SK-N-SH treated with all-trans-retinoic acid at 6 μM for 48 hours (cell line): ENCODE measurements around the gene ARHGAP26.

ENCODE experiments used
- ATAC-seq: fragments of 200-7000 bp; cut with Tn5 transposase; 3 replicates; pipeline ENCODE4 v1.9.1; 2020; ENCODE audit warnings: mild to moderate bottlenecking, moderate library complexity
- ARNTL ChIP-seq: fragments of 450-650 bp; formaldehyde crosslinking; IDR thresholded peaks from 2 replicates; pipeline ENCODE4 v1.5.0; 2020; ENCODE audit warnings: low read depth, mild to moderate bottlenecking, moderate library complexity, borderline replicate concordance
- BACH2 ChIP-seq: fragments of 250-450 bp; sonication (Bioruptor Pico); IDR thresholded peaks from 2 replicates; pipeline ENCODE4 v1.9.0; 2021; ENCODE audit warnings: mild to moderate bottlenecking, borderline replicate concordance
- CSDC2 ChIP-seq: fragments of 250-450 bp; sonication (Bioruptor Pico); IDR thresholded peaks from 2 replicates; pipeline ENCODE4 v1.5.0; 2020; ENCODE audit warnings: mild to moderate bottlenecking, moderate library complexity
- CSRNP3 ChIP-seq: fragments of 250-450 bp; sonication (Bioruptor Pico); IDR thresholded peaks from 2 replicates; pipeline ENCODE4 v1.5.1; 2021; ENCODE audit warnings: mild to moderate bottlenecking, moderate library complexity
- ESRRG ChIP-seq: fragments of 250-450 bp; sonication (Bioruptor Pico); IDR thresholded peaks from 2 replicates; pipeline ENCODE4 v1.6.1; 2021; ENCODE audit warnings: mild to moderate bottlenecking
- GLIS3 ChIP-seq: fragments of 250-450 bp; sonication (Bioruptor Pico); IDR thresholded peaks from 2 replicates; pipeline ENCODE4 v1.5.0; 2020; ENCODE audit warnings: mild to moderate bottlenecking, moderate library complexity
- OSR1 ChIP-seq: fragments of 250-450 bp; sonication (Bioruptor Pico); IDR thresholded peaks from 2 replicates; pipeline ENCODE4 v1.8.0; 2022; ENCODE audit warnings: moderate library complexity, mild to moderate bottlenecking, inconsistent platforms
- SNAI2 ChIP-seq: fragments of 250-450 bp; sonication (Bioruptor Pico); IDR thresholded peaks from 2 replicates; pipeline ENCODE4 v1.5.0; 2020; ENCODE audit warnings: mild to moderate bottlenecking, moderate library complexity
- TCF4 ChIP-seq: fragments of 250-450 bp; sonication (Bioruptor Pico); IDR thresholded peaks from 2 replicates; pipeline ENCODE4 v1.8.0; 2021; ENCODE audit warnings: mild to moderate bottlenecking, moderate library complexity, borderline replicate concordance
- TOX ChIP-seq: fragments of 250-450 bp; sonication (Bioruptor Pico); IDR thresholded peaks from 2 replicates; pipeline ENCODE4 v1.8.0; 2021; ENCODE audit warnings: mild to moderate bottlenecking, moderate library complexity, borderline replicate concordance
- TSHZ2 ChIP-seq: fragments of 250-450 bp; sonication (Bioruptor Pico); IDR thresholded peaks from 2 replicates; pipeline ENCODE4 v1.5.0; 2020; ENCODE audit warnings: mild to moderate bottlenecking, moderate library complexity
- ZC3H10 ChIP-seq: fragments of 250-450 bp; sonication (Bioruptor Pico); IDR thresholded peaks from 2 replicates; pipeline ENCODE4 v1.5.1; 2021; ENCODE audit warnings: mild to moderate bottlenecking, moderate library complexity
- ZFP3 ChIP-seq: fragments of 250-450 bp; sonication (Bioruptor Pico); IDR thresholded peaks from 2 replicates; pipeline ENCODE4 v1.5.0; 2020; ENCODE audit warnings: mild to moderate bottlenecking, moderate library complexity
- ZNF565 ChIP-seq: fragments of 450-650 bp; formaldehyde crosslinking; conservative IDR thresholded peaks from 2 replicates; pipeline ENCODE4 v1.5.0; 2020; ENCODE audit warnings: low read depth, mild to moderate bottlenecking, moderate library complexity
- ZNF70 ChIP-seq: fragments of 450-650 bp; formaldehyde crosslinking; IDR thresholded peaks from 2 replicates; pipeline ENCODE4 v1.5.0; 2020; ENCODE audit warnings: mild to moderate bottlenecking, moderate library complexity
- TF ChIP-seq, protein P1 (sequence below): fragments of 250-450 bp; sonication (Bioruptor Pico); IDR thresholded peaks from 2 replicates; pipeline ENCODE4 v1.5.1; 2020; ENCODE audit warnings: low read depth, mild to moderate bottlenecking, moderate library complexity
- TF ChIP-seq, protein P2 (sequence below): fragments of 250-450 bp; sonication (Bioruptor Pico); IDR thresholded peaks from 2 replicates; pipeline ENCODE4 v1.8.0; 2020; ENCODE audit warnings: mild to moderate bottlenecking, moderate library complexity, borderline replicate concordance

The ARHGAP26 gene

GRCh38 chr5:143173139-143173889 is 403.1 kb downstream of the ARHGAP26 start:
- ATAC-seq: no peak
- TF ChIP-seq ARNTL: no peak
- no peak for TF ChIP-seq TCF4 (CRISPR knock-in tag)
- no peak for TF ChIP-seq CSDC2 (CRISPR knock-in tag)
- no peak for TF ChIP-seq OSR1 (CRISPR knock-in tag)
- no peak for TF ChIP-seq ZNF70
- TF ChIP-seq ZNF565 (CRISPR knock-in tag): no peak
- TF ChIP-seq GLIS3 (CRISPR knock-in tag): no peak

- TF ChIP-seq SNAI2 (CRISPR knock-in tag) (no peak), CSRNP3 (CRISPR knock-in tag) (no peak), TOX (CRISPR knock-in tag) (no peak), CSDC2 (CRISPR knock-in tag) (no peak), ZC3H10 (CRISPR knock-in tag) (no peak), ZFP3 (CRISPR knock-in tag) (no peak), BACH2 (CRISPR knock-in tag) (no peak), ESRRG (CRISPR knock-in tag) (no peak), GLIS3 (CRISPR knock-in tag) (no peak), TSHZ2 (CRISPR knock-in tag) (no peak), ZNF565 (CRISPR knock-in tag) (no peak)
- TF ChIP-seq, protein P1, sequence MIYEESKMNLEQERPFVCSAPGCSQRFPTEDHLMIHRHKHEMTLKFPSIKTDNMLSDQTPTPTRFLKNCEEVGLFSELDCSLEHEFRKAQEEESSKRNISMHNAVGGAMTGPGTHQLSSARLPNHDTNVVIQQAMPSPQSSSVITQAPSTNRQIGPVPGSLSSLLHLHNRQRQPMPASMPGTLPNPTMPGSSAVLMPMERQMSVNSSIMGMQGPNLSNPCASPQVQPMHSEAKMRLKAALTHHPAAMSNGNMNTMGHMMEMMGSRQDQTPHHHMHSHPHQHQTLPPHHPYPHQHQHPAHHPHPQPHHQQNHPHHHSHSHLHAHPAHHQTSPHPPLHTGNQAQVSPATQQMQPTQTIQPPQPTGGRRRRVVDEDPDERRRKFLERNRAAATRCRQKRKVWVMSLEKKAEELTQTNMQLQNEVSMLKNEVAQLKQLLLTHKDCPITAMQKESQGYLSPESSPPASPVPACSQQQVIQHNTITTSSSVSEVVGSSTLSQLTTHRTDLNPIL (CRISPR knock-in tag): no peak
- ATAC-seq: no peak
These were observed 404.7 kb downstream of the ARHGAP26 start for GRCh38 chr5:143174714-143175398.

GRCh38 chr5:143176048-143176447 is 405.9 kb downstream of the ARHGAP26 start:
- TF ChIP-seq, protein P2, sequence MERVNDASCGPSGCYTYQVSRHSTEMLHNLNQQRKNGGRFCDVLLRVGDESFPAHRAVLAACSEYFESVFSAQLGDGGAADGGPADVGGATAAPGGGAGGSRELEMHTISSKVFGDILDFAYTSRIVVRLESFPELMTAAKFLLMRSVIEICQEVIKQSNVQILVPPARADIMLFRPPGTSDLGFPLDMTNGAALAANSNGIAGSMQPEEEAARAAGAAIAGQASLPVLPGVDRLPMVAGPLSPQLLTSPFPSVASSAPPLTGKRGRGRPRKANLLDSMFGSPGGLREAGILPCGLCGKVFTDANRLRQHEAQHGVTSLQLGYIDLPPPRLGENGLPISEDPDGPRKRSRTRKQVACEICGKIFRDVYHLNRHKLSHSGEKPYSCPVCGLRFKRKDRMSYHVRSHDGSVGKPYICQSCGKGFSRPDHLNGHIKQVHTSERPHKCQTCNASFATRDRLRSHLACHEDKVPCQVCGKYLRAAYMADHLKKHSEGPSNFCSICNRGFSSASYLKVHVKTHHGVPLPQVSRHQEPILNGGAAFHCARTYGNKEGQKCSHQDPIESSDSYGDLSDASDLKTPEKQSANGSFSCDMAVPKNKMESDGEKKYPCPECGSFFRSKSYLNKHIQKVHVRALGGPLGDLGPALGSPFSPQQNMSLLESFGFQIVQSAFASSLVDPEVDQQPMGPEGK: no peak
- no peak for TF ChIP-seq CSRNP3 (CRISPR knock-in tag)
- ATAC-seq: no peak
